H1 (cell line): Measurements from ENCODE around the gene CSNK1A1. TPM values are rescaled to one million over a fixed set of nuclear protein-coding genes. Genes with fewer than 3 reads are reported as not detected.
A peak's percentile ranks its signal among the peaks of the same experiment; 100 is the strongest.

ENCODE experiments used
- CTCF ChIA-PET: fragments of 300-600 bp; sonication (Branson Sonifier 250); formaldehyde crosslinking; loops from one replicate; lab custom pipeline; 2021; ENCODE audit not compliant: partially characterized antibody; lab: Charles Lee
- POLR2A ChIA-PET: fragments of 300-600 bp; sonication (Branson Sonifier 250); formaldehyde crosslinking; loops from one replicate; lab custom pipeline; 2021; ENCODE audit warnings: inconsistent platforms; ENCODE audit not compliant: partially characterized antibody; lab: Charles Lee
- DNase-seq, 2 experiments: peaks; one replicate each; pipeline versions ENCODE4 v3.0.0 to v3.0.0-alpha.2; 2010 to 2022; ENCODE audit warnings: low spot score in 2 of 2, low read depth in 1 of 2, mixed read lengths in 1 of 2
- FAIRE-seq: peaks from 2 replicates; lab custom pipeline; 2011; peaks lifted over from hg19 to GRCh38; lab: Jason Lieb, UNC
- H2AFZ ChIP-seq: 2 replicates; pipeline ENCODE4 v1.8.1; 2012; ENCODE audit warnings: low read length, inconsistent platforms
- H2AK5ac ChIP-seq: 2 replicates; pipeline ENCODE4 v1.6.1; 2013; ENCODE audit warnings: low read depth, low read length
- H2BK120ac ChIP-seq: replicated peaks from 2 replicates; pipeline ENCODE3; 2013; ENCODE audit warnings: low read depth, low read length, inconsistent platforms
- H2BK12ac ChIP-seq: 2 replicates; pipeline ENCODE4 v1.6.1; 2013; ENCODE audit warnings: low read depth, low read length
- H2BK15ac ChIP-seq: 2 replicates; pipeline ENCODE4 v1.6.1; 2013; ENCODE audit warnings: low read length
- H2BK20ac ChIP-seq: 2 replicates; pipeline ENCODE4 v1.6.1; 2013; ENCODE audit warnings: low read length
- H2BK5ac ChIP-seq: 2 replicates; pipeline ENCODE4 v1.6.1; 2013; ENCODE audit warnings: low read depth, low read length
- H3K14ac ChIP-seq: 2 replicates; pipeline ENCODE4 v1.6.1; 2013; ENCODE audit warnings: inconsistent platforms; ENCODE audit not compliant: insufficient read length
- H3K18ac ChIP-seq: 2 replicates; pipeline ENCODE4 v1.6.1; 2013; ENCODE audit warnings: low read length; ENCODE audit errors: extremely low read depth
- H3K23ac ChIP-seq: 2 replicates; pipeline ENCODE4 v1.6.1; 2013; ENCODE audit warnings: inconsistent platforms; ENCODE audit not compliant: insufficient read length
- H3K23me2 ChIP-seq: 2 replicates; pipeline ENCODE4 v1.6.1; 2013; ENCODE audit warnings: low read depth, low read length
- H3K27ac ChIP-seq: 2 replicates; pipeline ENCODE4 v1.6.1; 2011; ENCODE audit warnings: low read depth, low read length, inconsistent platforms
- H3K27me3 ChIP-seq, 4 experiments: replicated peaks in 1 of 4; 1 replicate in 1 of 4; 2 replicates in 3 of 4; pipeline versions ENCODE4 v1.6.1 to v1.8.1; 2011 to 2013; ENCODE audit warnings: low read length in 3 of 4, mild to moderate bottlenecking in 3 of 4, inconsistent platforms in 2 of 4, mixed read lengths in 2 of 4, moderate library complexity in 1 of 4; ENCODE audit not compliant: control insufficient read depth in 3 of 4, insufficient read depth in 3 of 4; ENCODE audit errors: extremely low read depth in 1 of 4
- H3K36me3 ChIP-seq, 4 experiments: 2 replicates each; pipeline versions ENCODE4 v1.6.1 to v1.8.1; 2011 to 2013; ENCODE audit warnings: mild to moderate bottlenecking in 4 of 4, low read length in 3 of 4, moderate library complexity in 2 of 4, control low read depth in 1 of 4, inconsistent platforms in 1 of 4; ENCODE audit not compliant: insufficient read depth in 4 of 4, control insufficient read depth in 2 of 4
- H3K4ac ChIP-seq: replicated peaks from 2 replicates; pipeline ENCODE3; 2013; ENCODE audit warnings: low read length, low read depth, mixed read lengths, inconsistent platforms; ENCODE audit not compliant: insufficient read length
- H3K4me1 ChIP-seq, 4 experiments: replicated peaks in 1 of 4; 1 replicate in 1 of 4; 2 replicates in 3 of 4; pipeline versions ENCODE4 v1.6.1 to v1.8.1; 2011 to 2013; ENCODE audit warnings: low read length in 3 of 4, inconsistent platforms in 2 of 4, mixed read lengths in 1 of 4; ENCODE audit not compliant: insufficient read depth in 4 of 4, control insufficient read depth in 3 of 4
- H3K4me2 ChIP-seq, 2 experiments: 2 replicates each; pipeline versions ENCODE4 v1.6.1 to v1.8.1; 2011 to 2013; ENCODE audit warnings: low read depth in 2 of 2, low read length in 2 of 2, control low read depth in 1 of 2, inconsistent platforms in 1 of 2, mild to moderate bottlenecking in 1 of 2; ENCODE audit not compliant: insufficient read depth in 1 of 2
- H3K4me3 ChIP-seq, 4 experiments: fragments of 200-600, 300-600 bp in 1 of 4; sonication (generic), shearing (Covaris generic), sonication (Bioruptor Twin) in 1 of 4; 2 replicates each; pipeline versions ENCODE4 v1.5.1 to v1.8.1; 2011 to 2016; ENCODE audit warnings: low read length in 4 of 4, low read depth in 3 of 4, control low read depth in 2 of 4, inconsistent platforms in 2 of 4, mild to moderate bottlenecking in 2 of 4, mixed read lengths in 1 of 4, moderate library complexity in 1 of 4; ENCODE audit not compliant: insufficient read depth in 2 of 4; ENCODE audit errors: extremely low read depth in 1 of 4
- H3K56ac ChIP-seq: replicated peaks from 2 replicates; pipeline ENCODE3; 2013; ENCODE audit warnings: low read depth, mild to moderate bottlenecking, mixed read lengths, low read length, inconsistent platforms; ENCODE audit not compliant: insufficient read length
- H3K79me1 ChIP-seq: 2 replicates; pipeline ENCODE4 v1.6.1; 2013; ENCODE audit warnings: low read depth, low read length, control low read depth
- H3K79me2 ChIP-seq, 2 experiments: 2 replicates each; pipeline versions ENCODE4 v1.6.1 to v1.8.1; 2012 to 2013; ENCODE audit warnings: low read length in 2 of 2, mild to moderate bottlenecking in 2 of 2, inconsistent platforms in 1 of 2; ENCODE audit not compliant: insufficient read depth in 2 of 2, control insufficient read depth in 1 of 2
- H3K9ac ChIP-seq, 4 experiments: replicated peaks in 1 of 4; 1 replicate in 1 of 4; 2 replicates in 3 of 4; pipeline versions ENCODE4 v1.6.1 to v1.8.1; 2011 to 2013; ENCODE audit warnings: low read depth in 3 of 4, low read length in 3 of 4, control low read depth in 2 of 4, mild to moderate bottlenecking in 2 of 4, moderate library complexity in 2 of 4, inconsistent platforms in 1 of 4; ENCODE audit errors: extremely low read depth in 1 of 4
- H3K9me3 ChIP-seq, 2 experiments: 2 replicates each; pipeline versions ENCODE4 v1.6.1 to v1.8.1; 2012 to 2013; ENCODE audit warnings: mild to moderate bottlenecking in 2 of 2, moderate library complexity in 2 of 2, control low read depth in 1 of 2, inconsistent platforms in 1 of 2, low read depth in 1 of 2, low read length in 1 of 2, mixed read lengths in 1 of 2; ENCODE audit not compliant: insufficient read depth in 2 of 2
- H4K20me1 ChIP-seq, 2 experiments: replicated peaks in 1 of 2; 2 replicates each; pipeline versions ENCODE3 to v1.8.1; 2011 to 2013; ENCODE audit warnings: inconsistent platforms in 2 of 2, low read length in 2 of 2, mild to moderate bottlenecking in 1 of 2; ENCODE audit not compliant: insufficient read depth in 2 of 2, control insufficient read depth in 1 of 2
- H4K5ac ChIP-seq: 2 replicates; pipeline ENCODE4 v1.6.1; 2013; ENCODE audit warnings: low read length, low read depth, mixed read lengths, inconsistent platforms; ENCODE audit not compliant: insufficient read length
- H4K8ac ChIP-seq: 2 replicates; pipeline ENCODE4 v1.8.0; 2013; ENCODE audit warnings: mild to moderate bottlenecking, moderate library complexity, low read length, inconsistent platforms; ENCODE audit not compliant: insufficient read depth; ENCODE audit errors: extremely low read depth
- H4K91ac ChIP-seq: replicated peaks from 2 replicates; pipeline ENCODE3; 2013; ENCODE audit warnings: low read length, mixed read lengths, inconsistent platforms; ENCODE audit not compliant: insufficient read length
- GTF2F1 ChIP-seq: IDR thresholded peaks from 2 replicates; pipeline ENCODE4 v1.6.1; 2012; ENCODE audit warnings: low read depth, low read length, improper control_type of control experiment, borderline replicate concordance
- HDAC6 ChIP-seq: IDR thresholded peaks from one replicate; pipeline ENCODE4 v1.7.1; 2012; ENCODE audit warnings: low read depth, mild to moderate bottlenecking, inconsistent platforms, low read length, moderate library complexity
- JUND ChIP-seq: IDR thresholded peaks from 2 replicates; pipeline ENCODE4 v1.6.1; 2011; ENCODE audit warnings: mild to moderate bottlenecking, improper control_type of control experiment, low read length
- MAFK ChIP-seq: IDR thresholded peaks from 2 replicates; pipeline ENCODE4 v1.6.1; 2012; ENCODE audit warnings: low read depth, mild to moderate bottlenecking, improper control_type of control experiment, low read length
- POU5F1 ChIP-seq: IDR thresholded peaks from 2 replicates; pipeline ENCODE4 v1.6.1; 2011; ENCODE audit warnings: low read depth, mild to moderate bottlenecking, low read length, moderate library complexity
- RAD21 ChIP-seq, 2 experiments: IDR thresholded peaks in 1 of 2; conservative IDR thresholded peaks in 1 of 2; 2 replicates each; pipeline ENCODE4 v1.6.1; 2011; ENCODE audit warnings: low read depth in 2 of 2, low read length in 2 of 2, improper control_type of control experiment in 1 of 2, inconsistent platforms in 1 of 2, mild to moderate bottlenecking in 1 of 2, moderate library complexity in 1 of 2
- RNF2 ChIP-seq: fragments of 200-900, 300-1000 bp; sonication (generic); IDR thresholded peaks from 2 replicates; pipeline ENCODE4 v1.7.1; 2016; ENCODE audit warnings: borderline replicate concordance, low read depth, mild to moderate bottlenecking, antibody characterized with exemption, low read length; ENCODE audit not compliant: poor library complexity, severe bottlenecking; ENCODE audit errors: missing control alignments
- WGBS, 2 experiments: shearing (Covaris generic) in 1 of 2; methylation state at CpG; one replicate each; pipeline versions ENCODE4 v1.1.6 to v1.1.7; 2013 to 2015; ENCODE audit warnings: low lambda C conversion rate in 2 of 2, mixed read lengths in 2 of 2, inconsistent platforms in 1 of 2, low coverage in 1 of 2, missing lambda C conversion rate in 1 of 2; ENCODE audit not compliant: insufficient replicate concordance in 2 of 2, insufficient coverage in 1 of 2, insufficient read length in 1 of 2; ENCODE audit errors: extremely low coverage in 1 of 2, missing lambda C conversion rate in 1 of 2; 5-methylcytosine and 5-hydroxymethylcytosine counted together
- polyA plus RNA-seq, 7 experiments: library from polyadenylated mRNA; depleted of rRNA in 3 of 7; stranded (reverse) in 5 of 7; unstranded in 2 of 7; fragments of >200 nt in 5 of 7; fragments of 200-250 nt in 2 of 7; gene quantifications; 1 replicate in 5 of 7; 2 replicates in 1 of 7; 4 replicates in 1 of 7; pipeline versions ENCODE4 v1.2.1 to v1.2.3, GENCODE V29; 2011 to 2013; ENCODE audit warnings: missing spikeins in 2 of 7, mixed read lengths in 2 of 7
- total RNA-seq: library from RNA; stranded (reverse); fragmentation: NEBNext Ultra II Directional; extraction: Animal tissue kit (Norgen Biotek cat#: 25700); gene quantifications from 2 replicates; pipeline ENCODE4 v1.2.1, GENCODE V29; 2021

The CSNK1A1 gene
- total and polyA plus RNA-seq, 2 of the 8 experiments (the other 6 are each of a cell fraction or from before 2014, with no cell fraction given): 61.2 to 244 TPM

GRCh38 chr5:149518620-149519019, 32.6 kb downstream of the CSNK1A1 start:
- Histone ChIP-seq H2AK5ac (no peak overlapping the region), H3K9me3 (no peaks in the 10 kb centered on the region), H3K4me2 (peak overlapping the region; percentile 11 to 55; a peak in 3 of 4 replicates), H2BK20ac (no peak overlapping the region), H2BK12ac (no peak overlapping the region), H3K23ac (no peak overlapping the region), H3K9ac (no peak overlapping the region), H3K14ac (no peak overlapping the region), H2BK120ac (no peak overlapping the region), H3K18ac (no peak overlapping the region), H3K79me2 (peaks cover 10 to 98% of the 10 kb centered on the region in 2 experiments; a peak in 3 of 4 replicates), H4K20me1 (peaks cover 11 to 24% of the 10 kb centered on the region in 2 experiments), H4K91ac (no peak overlapping the region), H2AFZ (no peak overlapping the region), H3K27ac (no peak overlapping the region), H4K5ac (no peak overlapping the region), H3K23me2 (no peaks in the 10 kb centered on the region), H2BK5ac (no peak overlapping the region), H3K36me3 (peaks cover 0 to 40% (median 5%) of the 10 kb centered on the region in 4 experiments; a peak in 5 of 8 replicates), H3K56ac (no peak overlapping the region), H3K4me3 (peak overlapping the region in 1 of 4 experiments; percentile 33; a peak in 1 of 8 replicates), H3K4me1 (peaks cover 0 to 15% (median 10%) of the 10 kb centered on the region in 4 experiments; a peak in 5 of 7 replicates), H3K4ac (no peak overlapping the region), H3K27me3 (no peaks in the 10 kb centered on the region), H3K79me1 (no peaks in the 10 kb centered on the region; the same call in 1 of the 2 replicates), H2BK15ac (no peak overlapping the region), H4K8ac (no peak overlapping the region)
- 40% methylated on average over 3 of the region's 3 CpGs; no CpG with 5 or more reads in 1 of the 2 experiments for WGBS, 2 experiments
- FAIRE-seq: no peak
- ChIA-PET CTCF (interaction anchor here (0.6 to 1.7 kb wide), 6 partner anchors 12 to 79 kb away, joined by 3 to 7 read pairs (median 4); partner anchors contain the start of gene CSNK1A1), POLR2A (interaction anchor here (0.7 to 6.7 kb wide), 3 partner anchors 10 to 28 kb away, joined by 3 to 65 read pairs (median 7); partner anchors contain the start of gene CSNK1A1)
- TF ChIP-seq MAFK (no peak), RAD21 (IDR thresholded peaks at IDR 0.05 in 1 of 2, conservative IDR thresholded peaks at IDR 0.05 in 1 of 2; ENCODE audit: low read depth in 2 of 2, low read length in 2 of 2) (no peak), RNF2 (no peak), POU5F1 (no peak), JUND (no peak), HDAC6 (no peak), GTF2F1 (no peak)
- DNase-seq: no peak
